ENCODE measurements around the gene FAM83F. TPM values are rescaled to one million over a fixed set of nuclear protein-coding genes. Genes with fewer than 3 reads are reported as not detected.

FAM83F gene
- total RNA-seq, 5 donors from 2014 or later (not counting 1 experiment from before 2014, with no cell fraction given): 0.26 to 4.9 (median 0.79) TPM

GRCh38 chr22:40053460-40053859 lies 58.7 kb downstream of the FAM83F start:
- ChIA-PET POLR2A (no interaction called here), CTCF (interaction anchor here in 1 of 2 donors (0.8 kb wide), 1 partner anchor 14 kb away, joined by 3 read pairs; no protein-coding TSS in a partner anchor)
- no peak overlapping the region for H3K4me3 Mint-ChIP-seq
- WGBS (ENCODE audit: insufficient coverage): no CpG with 5 or more reads among the region's 1 CpG
- peaks cover 51 to 65% of the 10 kb centered on the region in 2 experiments for H3K4me1 ChIP-seq (ENCODE audit: control insufficient read depth in 1 of 2, extremely low read depth in 1 of 2, insufficient read depth in 2 of 2, low read length in 2 of 2)
- DNase-seq: no peak
- H3K27ac Mint-ChIP-seq: peak overlapping the region; percentile 17 to 59
- H3K36me3 Mint-ChIP-seq: peaks cover 3% of the 10 kb centered on the region
- H3K27me3 Mint-ChIP-seq: no peaks in the 10 kb centered on the region
- H3K4me1 Mint-ChIP-seq: peaks cover 85 to 95% (median 87%) of the 10 kb centered on the region in 3 donors
- no peak overlapping the region for H3K27ac ChIP-seq (ENCODE audit: low read length)
- no peaks in the 10 kb centered on the region for H3K9me3 Mint-ChIP-seq
- H3K9me3 ChIP-seq: no peaks in the 10 kb centered on the region
- no peaks in the 10 kb centered on the region for H3K36me3 ChIP-seq (ENCODE audit: control insufficient read depth in 2 of 2, extremely low read depth in 1 of 2, insufficient read depth in 1 of 2, low read length in 1 of 2)
- ATAC-seq (replicated peaks in 1 of 4): no peak
- H3K27me3 ChIP-seq (replicated peaks in 1 of 2; ENCODE audit: control insufficient read depth in 2 of 2, extremely low read depth in 1 of 2, insufficient read depth in 2 of 2, low read length in 1 of 2): no peaks in the 10 kb centered on the region
- H3K4me3 ChIP-seq (ENCODE audit: control insufficient read depth in 1 of 2, extremely low read depth in 1 of 2, low read length in 1 of 2): no peak overlapping the region

DNA sequence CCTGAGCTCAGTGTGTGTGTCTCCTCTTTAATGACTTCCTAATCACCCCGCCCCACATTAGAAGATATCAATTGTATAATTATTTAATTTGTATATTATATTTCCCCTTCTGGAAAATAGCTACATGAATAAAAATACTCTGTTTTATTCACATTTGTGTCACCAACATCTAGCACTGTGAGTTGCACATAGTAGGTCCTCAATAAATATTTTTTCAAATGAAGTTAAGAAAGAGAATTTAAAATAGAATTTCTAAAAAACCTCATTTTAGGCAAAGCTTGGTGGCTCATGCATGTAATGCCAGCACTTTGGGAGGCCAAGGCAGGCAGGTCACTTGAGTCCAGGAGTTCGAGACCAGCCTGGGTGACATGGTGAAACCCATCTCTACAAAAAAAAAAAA lies 59.7 kb downstream of the FAM83F start:
- Histone ChIP-seq H3K4me3 (ENCODE audit: control insufficient read depth in 1 of 2, extremely low read depth in 1 of 2, low read length in 1 of 2) (no peak overlapping the region), H3K9me3 (no peaks in the 10 kb centered on the region), H3K4me1 (ENCODE audit: control insufficient read depth in 1 of 2, extremely low read depth in 1 of 2, insufficient read depth in 2 of 2, low read length in 2 of 2) (peaks cover 54 to 60% of the 10 kb centered on the region in 2 experiments), H3K27ac (ENCODE audit: low read length) (peak overlapping the region; percentile 37), H3K36me3 (ENCODE audit: control insufficient read depth in 2 of 2, extremely low read depth in 1 of 2, insufficient read depth in 1 of 2, low read length in 1 of 2) (no peaks in the 10 kb centered on the region), H3K27me3 (replicated peaks in 1 of 2; ENCODE audit: control insufficient read depth in 2 of 2, extremely low read depth in 1 of 2, insufficient read depth in 2 of 2, low read length in 1 of 2) (no peaks in the 10 kb centered on the region)
- ChIA-PET POLR2A (interaction anchor here (0.6 to 3.3 kb wide), 6 partner anchors 10 to 513 kb away, joined by 3 to 17 read pairs (median 4); no protein-coding TSS in a partner anchor), CTCF (interaction anchor here (0.6 to 2.5 kb wide), 3 partner anchors 10 to 123 kb away, joined by 3 to 8 read pairs (median 3); partner anchors contain the start of gene TNRC6B (in 1 of the 2))
- Mint-ChIP-seq H3K36me3 (peaks cover 10% of the 10 kb centered on the region), H3K9me3 (no peaks in the 10 kb centered on the region), H3K4me1 (peaks cover 87 to 95% (median 88%) of the 10 kb centered on the region in 3 donors), H3K27me3 (no peaks in the 10 kb centered on the region), H3K4me3 (peak overlapping the region in 1 of 3 donors; percentile 77), H3K27ac (peak overlapping the region; percentile 83 to 85)
- ATAC-seq (replicated peaks in 1 of 4) (no peak), DNase-seq (no peak)
- no CpG with 5 or more reads among the region's 2 CpGs for WGBS (ENCODE audit: insufficient coverage)

- H3K4me3 Mint-ChIP-seq: peak overlapping the region; percentile 61 to 77 (median 67)
- no peaks in the 10 kb centered on the region for H3K27me3 Mint-ChIP-seq
- 41% methylated on average over 7 of the region's 8 CpGs for WGBS (ENCODE audit: insufficient coverage)
- H3K9me3 ChIP-seq: no peaks in the 10 kb centered on the region
- H3K9me3 Mint-ChIP-seq: no peaks in the 10 kb centered on the region
- ATAC-seq (replicated peaks in 1 of 4): peak; percentile 90 to 96 (median 93)
- ChIA-PET POLR2A (interaction anchor here (0.5 to 3.3 kb wide), 7 partner anchors 11 to 330 kb away, joined by 3 to 17 read pairs (median 4); no protein-coding TSS in a partner anchor), CTCF (interaction anchor here (0.6 to 2.5 kb wide), 6 partner anchors 10 to 123 kb away, joined by 3 to 8 read pairs (median 4); partner anchors contain the start of gene TNRC6B (in 1 of the 2))
- H3K4me1 Mint-ChIP-seq: peaks cover 82 to 88% (median 84%) of the 10 kb centered on the region in 3 donors
- peak in 4 of 35 experiments; percentile 6 to 69 (median 12) for DNase-seq
- no peaks in the 10 kb centered on the region for H3K36me3 ChIP-seq (ENCODE audit: control insufficient read depth in 2 of 2, extremely low read depth in 1 of 2, insufficient read depth in 1 of 2, low read length in 1 of 2)
- peak overlapping the region in 1 of 2 donors; percentile 12 for H3K4me3 ChIP-seq (ENCODE audit: control insufficient read depth in 1 of 2, extremely low read depth in 1 of 2, low read length in 1 of 2)
- no peaks in the 10 kb centered on the region for H3K27me3 ChIP-seq (replicated peaks in 1 of 2; ENCODE audit: control insufficient read depth in 2 of 2, extremely low read depth in 1 of 2, insufficient read depth in 2 of 2, low read length in 1 of 2)
- peaks cover 10% of the 10 kb centered on the region for H3K36me3 Mint-ChIP-seq
- peak overlapping the region; percentile 37 for H3K27ac ChIP-seq (ENCODE audit: low read length)
- peaks cover 50 to 57% of the 10 kb centered on the region in 2 experiments for H3K4me1 ChIP-seq (ENCODE audit: control insufficient read depth in 1 of 2, extremely low read depth in 1 of 2, insufficient read depth in 2 of 2, low read length in 2 of 2)
- H3K27ac Mint-ChIP-seq: peak overlapping the region; percentile 87 to 92
Measured at GRCh38 chr22:40055143-40055883, 60.6 kb downstream of the FAM83F start.

DNA sequence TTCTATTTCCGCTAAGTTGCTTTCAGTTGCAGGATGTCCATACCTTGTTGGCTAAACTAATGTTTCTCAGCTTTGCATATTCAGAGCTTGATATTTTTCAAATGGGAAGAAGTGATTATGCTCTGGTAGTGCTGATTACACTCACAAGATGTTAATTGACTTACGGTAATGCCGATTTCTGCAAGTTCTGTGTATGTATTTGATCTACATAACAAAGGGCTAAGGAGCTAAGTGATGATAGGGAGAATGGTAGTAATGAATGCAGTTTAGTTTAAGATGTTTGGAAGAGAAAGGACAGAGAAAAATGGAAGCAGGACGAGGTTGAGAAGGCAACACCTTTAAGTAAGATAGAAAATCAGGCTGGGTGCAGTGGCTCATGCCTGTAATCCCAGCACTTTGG lies 61.4 kb downstream of the FAM83F start:
- H3K27me3 ChIP-seq (replicated peaks in 1 of 2; ENCODE audit: control insufficient read depth in 2 of 2, extremely low read depth in 1 of 2, insufficient read depth in 2 of 2, low read length in 1 of 2): no peaks in the 10 kb centered on the region
- H3K27ac Mint-ChIP-seq: peak overlapping the region; percentile 87 to 92
- ATAC-seq (replicated peaks in 1 of 4) (no peak), DNase-seq (no peak)
- peaks cover 10% of the 10 kb centered on the region for H3K36me3 Mint-ChIP-seq
- peaks cover 45 to 48% of the 10 kb centered on the region in 2 experiments for H3K4me1 ChIP-seq (ENCODE audit: control insufficient read depth in 1 of 2, extremely low read depth in 1 of 2, insufficient read depth in 2 of 2, low read length in 2 of 2)
- H3K4me3 ChIP-seq (ENCODE audit: control insufficient read depth in 1 of 2, extremely low read depth in 1 of 2, low read length in 1 of 2): no peak overlapping the region
- no peaks in the 10 kb centered on the region for H3K36me3 ChIP-seq (ENCODE audit: control insufficient read depth in 2 of 2, extremely low read depth in 1 of 2, insufficient read depth in 1 of 2, low read length in 1 of 2)
- 92% methylated on average over 3 of the region's 4 CpGs for WGBS (ENCODE audit: insufficient coverage)
- H3K4me3 Mint-ChIP-seq: peak overlapping the region in 2 of 3 donors; percentile 11 to 77
- H3K27ac ChIP-seq (ENCODE audit: low read length): peak overlapping the region; percentile 37
- H3K9me3 ChIP-seq: no peaks in the 10 kb centered on the region
- ChIA-PET CTCF (interaction anchor here in 1 of 2 donors (0.6 to 2.5 kb wide), 5 partner anchors 10 to 499 kb away, joined by 3 to 8 read pairs (median 5); no protein-coding TSS in a partner anchor), POLR2A (interaction anchor here (0.6 to 3.3 kb wide), 5 partner anchors 10 to 515 kb away, joined by 3 to 17 read pairs (median 9); no protein-coding TSS in a partner anchor)
- H3K4me1 Mint-ChIP-seq: peaks cover 82 to 88% (median 84%) of the 10 kb centered on the region in 3 donors
- no peaks in the 10 kb centered on the region for H3K9me3 Mint-ChIP-seq
- H3K27me3 Mint-ChIP-seq: no peaks in the 10 kb centered on the region

- ChIA-PET CTCF (interaction anchor here in 1 of 2 donors (0.6 to 2.5 kb wide), 4 partner anchors 10 to 499 kb away, joined by 5 to 8 read pairs (median 6); no protein-coding TSS in a partner anchor), POLR2A (interaction anchor here (0.6 to 3.3 kb wide), 6 partner anchors 10 to 515 kb away, joined by 3 to 17 read pairs (median 6); no protein-coding TSS in a partner anchor)
- H3K4me1 Mint-ChIP-seq: peaks cover 80 to 88% (median 82%) of the 10 kb centered on the region in 3 donors
- H3K36me3 ChIP-seq (ENCODE audit: control insufficient read depth in 2 of 2, extremely low read depth in 1 of 2, insufficient read depth in 1 of 2, low read length in 1 of 2): no peaks in the 10 kb centered on the region
- no peak overlapping the region for H3K4me3 Mint-ChIP-seq
- H3K9me3 Mint-ChIP-seq: no peaks in the 10 kb centered on the region
- WGBS (ENCODE audit: insufficient coverage): no CpG with 5 or more reads among the region's 3 CpGs
- H3K4me3 ChIP-seq (ENCODE audit: control insufficient read depth in 1 of 2, extremely low read depth in 1 of 2, low read length in 1 of 2): no peak overlapping the region
- peaks cover 41 to 44% of the 10 kb centered on the region in 2 experiments for H3K4me1 ChIP-seq (ENCODE audit: control insufficient read depth in 1 of 2, extremely low read depth in 1 of 2, insufficient read depth in 2 of 2, low read length in 2 of 2)
- H3K27me3 ChIP-seq (replicated peaks in 1 of 2; ENCODE audit: control insufficient read depth in 2 of 2, extremely low read depth in 1 of 2, insufficient read depth in 2 of 2, low read length in 1 of 2): no peaks in the 10 kb centered on the region
- no peaks in the 10 kb centered on the region for H3K9me3 ChIP-seq
- no peaks in the 10 kb centered on the region for H3K27me3 Mint-ChIP-seq
- H3K36me3 Mint-ChIP-seq: peaks cover 10% of the 10 kb centered on the region
- ATAC-seq (replicated peaks in 1 of 4) (no peak), DNase-seq (no peak)
- H3K27ac ChIP-seq (ENCODE audit: low read length): peak overlapping the region; percentile 37
- H3K27ac Mint-ChIP-seq: peak overlapping the region in 1 of 2 donors; percentile 87
Measured at GRCh38 chr22:40056559-40056958, 61.8 kb downstream of the FAM83F start.

- peaks cover 36% of the 10 kb centered on the region in 2 experiments for H3K4me1 ChIP-seq (ENCODE audit: control insufficient read depth in 1 of 2, extremely low read depth in 1 of 2, insufficient read depth in 2 of 2, low read length in 2 of 2)
- peaks cover 10% of the 10 kb centered on the region for H3K36me3 Mint-ChIP-seq
- no peaks in the 10 kb centered on the region for H3K9me3 Mint-ChIP-seq
- peaks cover 75 to 83% (median 75%) of the 10 kb centered on the region in 3 donors for H3K4me1 Mint-ChIP-seq
- H3K27ac Mint-ChIP-seq: peak overlapping the region in 1 of 2 donors; percentile 23
- no peak overlapping the region for H3K27ac ChIP-seq (ENCODE audit: low read length)
- H3K4me3 Mint-ChIP-seq: peak overlapping the region in 1 of 3 donors; percentile 11
- no peaks in the 10 kb centered on the region for H3K9me3 ChIP-seq
- H3K4me3 ChIP-seq (ENCODE audit: control insufficient read depth in 1 of 2, extremely low read depth in 1 of 2, low read length in 1 of 2): no peak overlapping the region
- ChIA-PET POLR2A (no interaction called here), CTCF (interaction anchor here in 1 of 2 donors (1.6 kb wide), 1 partner anchor 291 kb away, joined by 6 read pairs; no protein-coding TSS in a partner anchor)
- DNase-seq: no peak
- H3K36me3 ChIP-seq (ENCODE audit: control insufficient read depth in 2 of 2, extremely low read depth in 1 of 2, insufficient read depth in 1 of 2, low read length in 1 of 2): no peaks in the 10 kb centered on the region
- H3K27me3 ChIP-seq (replicated peaks in 1 of 2; ENCODE audit: control insufficient read depth in 2 of 2, extremely low read depth in 1 of 2, insufficient read depth in 2 of 2, low read length in 1 of 2): no peaks in the 10 kb centered on the region
- ATAC-seq (replicated peaks in 1 of 4): no peak
- H3K27me3 Mint-ChIP-seq: no peaks in the 10 kb centered on the region
Measured at GRCh38 chr22:40057652-40058051, 62.9 kb downstream of the FAM83F start.

Measured in T-cell (primary cell).